ENCODE measurements around the gene CSRP1.

The CSRP1 gene

DNA sequence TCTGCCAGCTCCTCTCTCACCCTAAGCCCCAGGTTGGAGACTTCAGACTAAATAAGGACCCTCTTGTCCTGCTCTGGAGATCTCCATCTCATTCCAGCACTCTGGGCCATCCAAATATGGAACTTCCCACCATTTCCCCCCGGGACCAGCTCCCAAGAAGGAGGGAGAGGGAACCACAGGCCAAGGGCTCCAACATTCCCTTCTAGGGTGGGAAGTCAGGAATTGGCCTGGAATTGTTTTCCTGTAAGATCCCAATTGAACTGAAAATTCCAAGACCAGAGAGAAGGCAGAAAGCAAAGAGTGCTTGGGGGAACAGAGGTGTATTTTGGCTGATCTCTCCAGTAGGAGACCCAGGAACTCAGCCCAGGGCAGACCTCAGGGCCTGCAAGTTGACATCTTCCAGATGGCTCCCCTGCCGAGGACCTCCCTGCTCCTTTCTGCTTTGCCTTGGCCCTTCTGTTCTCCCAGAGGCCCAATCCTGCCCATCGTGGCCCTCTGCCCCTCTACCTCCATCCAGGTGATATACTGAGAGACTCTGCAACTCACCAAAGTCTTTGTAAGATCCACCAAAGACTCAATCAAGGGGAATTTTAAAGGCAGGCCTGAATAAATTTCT lies 14.9 kb downstream of the CSRP1 start:
- no peak overlapping the region for H3K4me3 ChIP-seq (replicated peaks; ENCODE audit: insufficient read depth, low read length)
- no peaks in the 10 kb centered on the region for H3K27me3 ChIP-seq (ENCODE audit: insufficient read depth, poor library complexity, severe bottlenecking)
- H3K27ac ChIP-seq (replicated peaks) = no peak overlapping the region
- no peak for DNase-seq (ENCODE audit: low read depth in 1 of 2, low spot score in 1 of 2)
- TF ChIP-seq, protein P1, sequence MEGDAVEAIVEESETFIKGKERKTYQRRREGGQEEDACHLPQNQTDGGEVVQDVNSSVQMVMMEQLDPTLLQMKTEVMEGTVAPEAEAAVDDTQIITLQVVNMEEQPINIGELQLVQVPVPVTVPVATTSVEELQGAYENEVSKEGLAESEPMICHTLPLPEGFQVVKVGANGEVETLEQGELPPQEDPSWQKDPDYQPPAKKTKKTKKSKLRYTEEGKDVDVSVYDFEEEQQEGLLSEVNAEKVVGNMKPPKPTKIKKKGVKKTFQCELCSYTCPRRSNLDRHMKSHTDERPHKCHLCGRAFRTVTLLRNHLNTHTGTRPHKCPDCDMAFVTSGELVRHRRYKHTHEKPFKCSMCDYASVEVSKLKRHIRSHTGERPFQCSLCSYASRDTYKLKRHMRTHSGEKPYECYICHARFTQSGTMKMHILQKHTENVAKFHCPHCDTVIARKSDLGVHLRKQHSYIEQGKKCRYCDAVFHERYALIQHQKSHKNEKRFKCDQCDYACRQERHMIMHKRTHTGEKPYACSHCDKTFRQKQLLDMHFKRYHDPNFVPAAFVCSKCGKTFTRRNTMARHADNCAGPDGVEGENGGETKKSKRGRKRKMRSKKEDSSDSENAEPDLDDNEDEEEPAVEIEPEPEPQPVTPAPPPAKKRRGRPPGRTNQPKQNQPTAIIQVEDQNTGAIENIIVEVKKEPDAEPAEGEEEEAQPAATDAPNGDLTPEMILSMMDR (IDR thresholded peaks at IDR 0.05; ENCODE audit: insufficient read depth, low read length) = no peak
- TF ChIP-seq GABPA (IDR thresholded peaks at IDR 0.05; ENCODE audit: low read depth) (no peak), SPI1 (IDR thresholded peaks at IDR 0.05; ENCODE audit: borderline replicate concordance, low read depth) (no peak), POLR2AphosphoS5 (IDR thresholded peaks at IDR 0.05; ENCODE audit: low read depth) (no peak)
- TF ChIP-seq, protein P2, sequence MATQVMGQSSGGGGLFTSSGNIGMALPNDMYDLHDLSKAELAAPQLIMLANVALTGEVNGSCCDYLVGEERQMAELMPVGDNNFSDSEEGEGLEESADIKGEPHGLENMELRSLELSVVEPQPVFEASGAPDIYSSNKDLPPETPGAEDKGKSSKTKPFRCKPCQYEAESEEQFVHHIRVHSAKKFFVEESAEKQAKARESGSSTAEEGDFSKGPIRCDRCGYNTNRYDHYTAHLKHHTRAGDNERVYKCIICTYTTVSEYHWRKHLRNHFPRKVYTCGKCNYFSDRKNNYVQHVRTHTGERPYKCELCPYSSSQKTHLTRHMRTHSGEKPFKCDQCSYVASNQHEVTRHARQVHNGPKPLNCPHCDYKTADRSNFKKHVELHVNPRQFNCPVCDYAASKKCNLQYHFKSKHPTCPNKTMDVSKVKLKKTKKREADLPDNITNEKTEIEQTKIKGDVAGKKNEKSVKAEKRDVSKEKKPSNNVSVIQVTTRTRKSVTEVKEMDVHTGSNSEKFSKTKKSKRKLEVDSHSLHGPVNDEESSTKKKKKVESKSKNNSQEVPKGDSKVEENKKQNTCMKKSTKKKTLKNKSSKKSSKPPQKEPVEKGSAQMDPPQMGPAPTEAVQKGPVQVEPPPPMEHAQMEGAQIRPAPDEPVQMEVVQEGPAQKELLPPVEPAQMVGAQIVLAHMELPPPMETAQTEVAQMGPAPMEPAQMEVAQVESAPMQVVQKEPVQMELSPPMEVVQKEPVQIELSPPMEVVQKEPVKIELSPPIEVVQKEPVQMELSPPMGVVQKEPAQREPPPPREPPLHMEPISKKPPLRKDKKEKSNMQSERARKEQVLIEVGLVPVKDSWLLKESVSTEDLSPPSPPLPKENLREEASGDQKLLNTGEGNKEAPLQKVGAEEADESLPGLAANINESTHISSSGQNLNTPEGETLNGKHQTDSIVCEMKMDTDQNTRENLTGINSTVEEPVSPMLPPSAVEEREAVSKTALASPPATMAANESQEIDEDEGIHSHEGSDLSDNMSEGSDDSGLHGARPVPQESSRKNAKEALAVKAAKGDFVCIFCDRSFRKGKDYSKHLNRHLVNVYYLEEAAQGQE (IDR thresholded peaks at IDR 0.05; ENCODE audit: insufficient replicate concordance, low read depth) = no peak

DNA sequence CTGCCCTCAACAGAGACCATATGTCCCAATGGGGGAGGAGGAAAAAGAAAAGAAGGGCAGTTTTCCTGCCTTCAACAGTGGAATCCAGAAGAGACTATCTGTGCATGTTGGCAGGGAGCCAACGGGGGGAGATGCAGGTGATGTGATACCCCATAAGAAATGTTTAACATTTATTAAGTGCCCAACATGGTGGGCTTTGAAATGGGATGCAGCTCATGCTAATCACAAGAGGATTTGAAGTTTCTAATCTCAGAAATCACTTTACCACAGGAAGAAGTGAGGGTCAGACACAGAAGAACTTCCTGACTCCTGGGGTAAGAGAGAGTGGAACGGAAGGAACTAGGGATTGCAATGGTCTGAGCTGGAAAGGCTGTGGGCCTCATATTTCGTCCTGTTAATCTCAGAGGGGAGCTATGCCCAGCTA lies 16.2 kb downstream of the CSRP1 start:
- no peak overlapping the region for H3K4me3 ChIP-seq (replicated peaks; ENCODE audit: insufficient read depth, low read length)
- H3K27ac ChIP-seq (replicated peaks) = no peak overlapping the region
- H3K27me3 ChIP-seq (ENCODE audit: insufficient read depth, poor library complexity, severe bottlenecking) = no peaks in the 10 kb centered on the region
- DNase-seq (ENCODE audit: low read depth in 1 of 2, low spot score in 1 of 2) = no peak
- TF ChIP-seq GABPA (IDR thresholded peaks at IDR 0.05; ENCODE audit: low read depth) = no peak
- TF ChIP-seq, protein P1 (IDR thresholded peaks at IDR 0.05; ENCODE audit: insufficient read depth, low read length) = no peak
- TF ChIP-seq, protein P2 (IDR thresholded peaks at IDR 0.05; ENCODE audit: insufficient replicate concordance, low read depth) = no peak
- no peak for TF ChIP-seq POLR2AphosphoS5 (IDR thresholded peaks at IDR 0.05; ENCODE audit: low read depth)
- no peak for TF ChIP-seq SPI1 (IDR thresholded peaks at IDR 0.05; ENCODE audit: borderline replicate concordance, low read depth)

DNA sequence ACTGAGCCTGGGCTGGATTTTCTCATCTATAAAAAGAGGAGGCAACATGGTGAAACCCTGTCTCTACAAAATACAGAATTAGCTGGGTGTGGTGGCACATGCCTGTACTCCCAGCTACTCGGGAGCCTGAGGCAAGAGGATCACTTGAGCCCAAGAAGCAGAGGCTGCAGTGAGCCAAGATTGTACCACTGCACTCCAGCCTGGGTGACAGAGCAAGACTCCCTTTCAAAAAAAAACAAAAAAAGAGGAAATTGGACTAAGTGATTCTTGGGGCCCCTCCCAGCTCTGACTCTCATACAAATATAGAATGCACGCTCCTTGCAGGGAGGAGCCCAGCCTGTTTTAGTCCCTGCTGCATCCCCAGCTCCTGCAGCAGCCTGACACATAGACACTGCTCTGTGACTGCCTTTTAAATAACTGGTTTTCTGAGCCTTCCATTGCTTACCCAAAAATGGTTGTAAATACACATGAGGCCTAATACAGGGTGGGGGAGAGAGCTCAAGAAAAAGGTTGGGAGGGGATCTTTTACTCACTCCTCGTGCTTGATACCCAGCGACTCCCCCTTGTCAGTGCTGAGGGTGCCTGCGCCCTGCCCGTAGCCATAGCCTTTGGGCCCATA lies 17.2 kb downstream of the CSRP1 start:
- peak in 1 of 2 experiments; percentile 6 for DNase-seq (ENCODE audit: low read depth in 1 of 2, low spot score in 1 of 2)
- Histone ChIP-seq H3K27me3 (ENCODE audit: insufficient read depth, poor library complexity, severe bottlenecking) (no peaks in the 10 kb centered on the region), H3K27ac (replicated peaks) (no peak overlapping the region), H3K4me3 (replicated peaks; ENCODE audit: insufficient read depth, low read length) (no peak overlapping the region)
- TF ChIP-seq SPI1 (IDR thresholded peaks at IDR 0.05; ENCODE audit: borderline replicate concordance, low read depth) (peak; percentile 35; the same call in 1 of the 2 replicates), GABPA (IDR thresholded peaks at IDR 0.05; ENCODE audit: low read depth) (no peak)

DNA sequence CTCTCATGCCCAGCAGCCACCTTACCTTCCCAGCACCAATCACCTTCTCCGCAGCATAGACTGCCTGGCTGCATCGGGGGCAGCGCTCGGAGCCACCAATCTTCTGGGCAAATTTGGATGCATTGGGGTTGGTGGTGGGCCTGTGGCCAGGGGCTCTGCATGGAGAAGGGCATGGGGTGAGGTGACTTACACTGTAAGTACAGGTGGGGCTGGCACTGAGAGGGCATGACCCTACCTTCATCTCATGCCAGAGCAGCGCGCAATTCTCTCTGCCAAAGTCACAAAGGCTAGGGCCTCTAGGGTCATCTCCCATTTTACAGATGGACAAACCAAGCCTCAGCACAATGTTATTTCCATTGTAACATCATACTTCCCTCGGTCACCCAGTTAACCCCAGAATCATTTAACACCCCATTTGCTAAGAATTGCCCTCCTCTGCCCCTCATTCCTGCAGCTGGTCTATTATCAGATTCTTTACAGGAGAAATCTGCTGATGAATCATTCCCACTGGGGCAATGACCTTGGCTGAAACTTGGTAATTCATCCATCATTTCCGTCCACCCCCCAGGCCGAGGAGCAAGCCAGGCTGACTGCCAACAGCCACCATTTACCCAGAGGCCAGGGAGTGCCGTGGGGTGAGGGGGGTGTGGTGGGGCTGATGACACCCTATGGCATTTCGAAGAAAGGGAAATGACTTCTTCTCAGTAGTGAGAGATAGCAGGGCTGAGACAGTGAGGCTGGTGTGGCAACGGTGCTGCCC lies 17.9 kb downstream of the CSRP1 start:
- Histone ChIP-seq H3K4me3 (replicated peaks; ENCODE audit: insufficient read depth, low read length) (no peak overlapping the region), H3K27me3 (ENCODE audit: insufficient read depth, poor library complexity, severe bottlenecking) (no peaks in the 10 kb centered on the region), H3K27ac (replicated peaks) (no peak overlapping the region)
- no peak for TF ChIP-seq SPI1 (IDR thresholded peaks at IDR 0.05; ENCODE audit: borderline replicate concordance, low read depth)
- TF ChIP-seq, protein P1 (IDR thresholded peaks at IDR 0.05; ENCODE audit: insufficient read depth, low read length) = no peak
- TF ChIP-seq GABPA (IDR thresholded peaks at IDR 0.05; ENCODE audit: low read depth) = no peak
- TF ChIP-seq, protein P2 (IDR thresholded peaks at IDR 0.05; ENCODE audit: insufficient replicate concordance, low read depth) = no peak
- no peak for TF ChIP-seq POLR2AphosphoS5 (IDR thresholded peaks at IDR 0.05; ENCODE audit: low read depth)
- no peak for DNase-seq (ENCODE audit: low read depth in 1 of 2, low spot score in 1 of 2)

All from HL-60 (cell line).